Vagina (tissue), 2 donors: ENCODE results near the gene NUDT1. TPM values are rescaled to one million over a fixed set of nuclear protein-coding genes. Genes with fewer than 3 reads are reported as not detected.

Experiments used
- DNase-seq, 2 donors: peaks; one replicate each; pipeline ENCODE4 v3.0.0-alpha.2; 2017; ENCODE audit errors: extremely low spot score in 2 of 2
- H3K27ac ChIP-seq: fragments of 200-600 bp; sonication (generic); one replicate; pipeline ENCODE4 v1.5.1; 2019
- H3K27me3 ChIP-seq: fragments of 200-600 bp; sonication (generic); one replicate; pipeline ENCODE4 v1.5.1; 2019
- H3K36me3 ChIP-seq, 2 donors: fragments of 200-600 bp; sonication (generic); one replicate each; pipeline ENCODE4 v1.5.1; 2017 to 2019
- H3K4me1 ChIP-seq: fragments of 200-600 bp; sonication (generic); one replicate; pipeline ENCODE4 v1.5.1; 2019
- H3K4me3 ChIP-seq, 2 donors: fragments of 200-600 bp; sonication (generic); 1 replicate in 1 of 2; 2 replicates in 1 of 2; pipeline ENCODE4 v1.5.1; 2016 to 2019
- H3K9me3 ChIP-seq: fragments of 200-600 bp; sonication (generic); one replicate; pipeline ENCODE4 v1.5.1; 2019
- CTCF ChIP-seq, 3 experiments: fragments of 450-650 bp in 2 of 3; fragments of 200-600 bp in 1 of 3; sonication (generic) in 1 of 3; IDR thresholded peaks; one replicate each; pipeline ENCODE4 v1.5.1; 2017 to 2019; ENCODE audit warnings: antibody characterized with exemption in 3 of 3, mild to moderate bottlenecking in 2 of 3, moderate library complexity in 2 of 3
- POLR2A ChIP-seq, 2 donors: fragments of 450-650 bp; IDR thresholded peaks; one replicate each; pipeline ENCODE4 v1.6.1; 2017; ENCODE audit warnings: antibody characterized with exemption in 2 of 2, mild to moderate bottlenecking in 2 of 2, moderate library complexity in 2 of 2
- POLR2AphosphoS5 ChIP-seq, 2 donors: sonication (generic); formaldehyde crosslinking; IDR thresholded peaks; one replicate each; pipeline ENCODE4 v1.9.0; 2017; ENCODE audit warnings: antibody characterized with exemption in 2 of 2, mild to moderate bottlenecking in 2 of 2, low read depth in 1 of 2; ENCODE audit not compliant: insufficient read depth in 1 of 2
- intact Hi-C: fragments of 100-400 bp; cut with DNase I; formaldehyde crosslinking; loops from one replicate; pipeline ENCODE4 v1.15.1; 2023
- total RNA-seq: library from RNA; depleted of rRNA; stranded (reverse); fragments of >200 nt; gene quantifications from one replicate; pipeline ENCODE4 v1.2.3, GENCODE V29; 2016

The NUDT1 gene
- total RNA-seq, 1 donor from 2014 or later, result 19.4 TPM

- no peak for DNase-seq
- no peaks in the 10 kb centered on the region for H3K27me3 ChIP-seq
- H3K4me3 ChIP-seq, result no peak overlapping the region
- no peaks in the 10 kb centered on the region for H3K4me1 ChIP-seq
- no peak overlapping the region for H3K27ac ChIP-seq
- TF ChIP-seq POLR2A (IDR thresholded peaks at IDR 0.05) (no peak), POLR2AphosphoS5 (IDR thresholded peaks at IDR 0.05; ENCODE audit: insufficient read depth in 1 of 2, low read depth in 1 of 2) (no peak), CTCF (IDR thresholded peaks at IDR 0.05) (no peak)
- H3K36me3 ChIP-seq, result peaks cover 0 to 62% of the 10 kb centered on the region in 2 donors
- no peaks in the 10 kb centered on the region for H3K9me3 ChIP-seq
- intact Hi-C loops, result loop anchor here (10.0 kb wide), 1 partner anchor 633 kb away; no protein-coding TSS in a partner anchor
Observed at GRCh38 chr7:2217716-2218443, 24.1 kb upstream of the NUDT1 start.

DNA sequence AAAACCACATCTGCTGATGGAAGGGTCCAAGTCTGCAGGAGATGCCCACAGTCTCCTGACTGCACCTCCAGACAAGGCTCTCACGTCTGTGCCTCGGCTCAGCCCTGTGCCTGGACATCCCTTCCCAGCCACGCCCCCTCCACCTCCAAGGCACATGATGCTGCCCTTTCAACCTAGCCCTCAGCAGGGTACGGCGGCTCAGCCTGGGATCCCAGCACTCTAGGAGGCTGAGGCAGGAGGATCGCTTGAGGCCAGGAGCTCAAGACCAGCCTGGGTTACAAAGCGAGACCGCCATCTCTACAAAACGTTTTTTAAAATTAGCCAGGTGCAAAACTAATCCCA, 23.6 kb upstream of the NUDT1 start:
- peaks cover 0 to 58% of the 10 kb centered on the region in 2 donors for H3K36me3 ChIP-seq

DNA sequence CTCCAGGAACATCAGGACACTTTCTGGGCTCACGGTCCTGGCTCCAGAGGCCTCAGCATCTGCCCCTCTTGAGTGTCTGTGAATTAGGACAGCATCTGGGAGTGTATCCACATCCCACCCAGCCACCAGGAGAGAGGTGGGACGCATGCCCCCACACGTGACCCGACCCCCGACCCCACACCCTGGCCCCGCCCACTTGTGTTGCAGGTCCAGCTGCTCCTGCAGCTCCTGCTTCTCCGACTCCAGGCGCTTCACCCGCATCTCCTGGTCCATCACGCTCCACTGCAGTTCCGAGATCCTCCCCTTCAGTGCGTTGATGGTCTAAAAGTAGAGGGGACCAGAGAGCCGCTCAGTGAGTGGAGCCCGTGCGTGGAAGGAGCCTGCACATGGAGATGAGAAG, 22.9 kb upstream of the NUDT1 start:
- DNase-seq, result no peak
- peaks cover 0 to 51% of the 10 kb centered on the region in 2 donors for H3K36me3 ChIP-seq
- intact Hi-C loops, result loop anchor here (10.0 kb wide), 1 partner anchor 634 kb away; no protein-coding TSS in a partner anchor

More for the DNA sequence above, 23.6 kb upstream of the NUDT1 start:
- Histone ChIP-seq H3K4me3 (no peak overlapping the region), H3K9me3 (no peaks in the 10 kb centered on the region), H3K27ac (no peak overlapping the region), H3K27me3 (no peaks in the 10 kb centered on the region), H3K4me1 (no peaks in the 10 kb centered on the region)
- DNase-seq, result no peak
- intact Hi-C loops, result loop anchor here (10.0 kb wide), 1 partner anchor 634 kb away; no protein-coding TSS in a partner anchor
- TF ChIP-seq POLR2A (IDR thresholded peaks at IDR 0.05), result no peak
- no peak for TF ChIP-seq CTCF (IDR thresholded peaks at IDR 0.05)
- no peak for TF ChIP-seq POLR2AphosphoS5 (IDR thresholded peaks at IDR 0.05; ENCODE audit: insufficient read depth in 1 of 2, low read depth in 1 of 2)

DNA sequence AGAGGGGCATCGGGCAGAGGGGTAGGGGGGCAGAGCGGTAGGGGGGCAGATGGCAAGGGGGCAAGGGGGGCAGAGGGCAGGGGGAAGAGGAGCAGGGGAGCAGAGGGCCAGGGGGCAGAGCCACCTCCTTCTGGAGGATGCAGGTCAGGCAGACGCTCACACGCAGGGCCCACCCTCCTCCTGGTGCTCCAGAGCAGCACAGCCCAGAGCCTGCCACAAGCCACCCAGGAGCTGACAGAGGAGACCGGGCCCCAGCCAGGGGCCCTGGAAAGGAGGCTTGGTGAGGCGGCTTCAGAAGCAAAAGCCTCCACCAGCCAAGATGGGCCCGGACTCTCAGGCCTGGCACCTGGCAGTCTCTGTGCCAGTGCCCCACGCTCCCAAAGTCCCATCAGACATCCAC, 22.4 kb upstream of the NUDT1 start:
- intact Hi-C loops, result loop anchor here (10.0 kb wide), 1 partner anchor 635 kb away; no protein-coding TSS in a partner anchor
- Histone ChIP-seq H3K27me3 (no peaks in the 10 kb centered on the region), H3K27ac (no peak overlapping the region), H3K4me3 (no peak overlapping the region), H3K4me1 (no peaks in the 10 kb centered on the region), H3K9me3 (no peaks in the 10 kb centered on the region), H3K36me3 (peaks cover 0 to 51% of the 10 kb centered on the region in 2 donors)
- DNase-seq, result no peak
- TF ChIP-seq POLR2AphosphoS5 (IDR thresholded peaks at IDR 0.05; ENCODE audit: insufficient read depth in 1 of 2, low read depth in 1 of 2), result no peak
- TF ChIP-seq POLR2A (IDR thresholded peaks at IDR 0.05), result no peak
- no peak for TF ChIP-seq CTCF (IDR thresholded peaks at IDR 0.05)

More for the DNA sequence above, 22.9 kb upstream of the NUDT1 start:
- H3K4me1 ChIP-seq, result no peaks in the 10 kb centered on the region
- TF ChIP-seq POLR2AphosphoS5 (IDR thresholded peaks at IDR 0.05; ENCODE audit: insufficient read depth in 1 of 2, low read depth in 1 of 2) (no peak), CTCF (IDR thresholded peaks at IDR 0.05) (no peak), POLR2A (IDR thresholded peaks at IDR 0.05) (no peak)
- no peaks in the 10 kb centered on the region for H3K27me3 ChIP-seq
- H3K4me3 ChIP-seq, result no peak overlapping the region
- no peak overlapping the region for H3K27ac ChIP-seq
- no peaks in the 10 kb centered on the region for H3K9me3 ChIP-seq

- Histone ChIP-seq H3K27ac (no peak overlapping the region), H3K27me3 (no peaks in the 10 kb centered on the region), H3K36me3 (peaks cover 0 to 53% of the 10 kb centered on the region in 2 donors), H3K9me3 (no peaks in the 10 kb centered on the region), H3K4me1 (no peaks in the 10 kb centered on the region), H3K4me3 (no peak overlapping the region)
- intact Hi-C loops, result no loop called here
- no peak for DNase-seq
- TF ChIP-seq CTCF (IDR thresholded peaks at IDR 0.05) (no peak), POLR2A (IDR thresholded peaks at IDR 0.05) (no peak), POLR2AphosphoS5 (IDR thresholded peaks at IDR 0.05; ENCODE audit: insufficient read depth in 1 of 2, low read depth in 1 of 2) (no peak)
Observed at GRCh38 chr7:2220030-2220429, 22.0 kb upstream of the NUDT1 start.
